K562 (cell line): ENCODE data around the gene SLC29A3. TPM values are rescaled to one million over a fixed set of nuclear protein-coding genes. Genes with fewer than 3 reads are reported as not detected.
"Not testable (repeated sequence)": the region's sequence is repeated elsewhere in the genome, so short reads cannot be mapped to it uniquely, and the experiment has no call there.

Experiments used
- ATAC-seq: fragments of 200-7000 bp; cut with Tn5 transposase; 3 replicates; pipeline ENCODE4 v1.9.1; 2020; ENCODE audit warnings: moderate library complexity
- BruUV-seq: library from RNA; stranded (reverse); fragments of 400-500 nt; replicated peaks from 2 replicates; lab custom pipeline; 2021; lab: Mats Ljungman, UMichigan
- CTCF ChIA-PET: fragments of 300-600 bp; formaldehyde crosslinking; extraction: SDS; loops from one replicate; lab custom pipeline; 2021; ENCODE audit warnings: low intra/inter-chr PET ratio; lab: Yijun Ruan, JAX
- POLR2A ChIA-PET: fragments of 300-600, 350-650 bp; sonication (Branson Sonifier 250); formaldehyde crosslinking; extraction: SDS; loops from one replicate; lab custom pipeline; 2021; ENCODE audit warnings: antibody characterized with exemption, inconsistent platforms; lab: Yijun Ruan, JAX
- DNase-seq, 4 experiments: peaks; one replicate each; pipeline versions ENCODE4 v3.0.0 to v3.0.0-alpha.2; 2011 to 2018; ENCODE audit warnings: low spot score in 3 of 4, mixed read lengths in 3 of 4; ENCODE audit errors: extremely low read depth in 1 of 4
- FAIRE-seq: peaks from 2 replicates; lab custom pipeline; 2011; peaks lifted over from hg19 to GRCh38; lab: Jason Lieb, UNC
- H2AFZ ChIP-seq: 2 replicates; pipeline ENCODE4 v1.6.0; 2011; ENCODE audit warnings: low read depth, low read length, control low read depth, inconsistent platforms
- H3K27ac ChIP-seq: fragments of 200-600 bp; 3 replicates; pipeline ENCODE4 v1.8.0; 2011; ENCODE audit warnings: low read depth, mild to moderate bottlenecking, control low read depth, inconsistent platforms, low read length, moderate library complexity, mixed read lengths; ENCODE audit errors: extremely low read depth
- H3K27me3 ChIP-seq, 2 experiments: fragments of 300-600 bp in 1 of 2; 2 replicates in 1 of 2; 3 replicates in 1 of 2; pipeline versions ENCODE4 v1.6.0 to v1.8.0; 2011; ENCODE audit warnings: inconsistent platforms in 2 of 2, low read length in 2 of 2, mild to moderate bottlenecking in 1 of 2, mixed read lengths in 1 of 2, moderate library complexity in 1 of 2; ENCODE audit not compliant: control insufficient read depth in 2 of 2, insufficient read depth in 2 of 2
- H3K36me3 ChIP-seq: fragments of 300-600 bp; 3 replicates; pipeline ENCODE4 v1.8.0; 2011; ENCODE audit warnings: mild to moderate bottlenecking, low read length, inconsistent platforms; ENCODE audit not compliant: control insufficient read depth, insufficient read depth
- H3K4me1 ChIP-seq, 2 experiments: fragments of 200-600 bp in 1 of 2; replicated peaks in 1 of 2; 2 replicates in 1 of 2; 3 replicates in 1 of 2; pipeline versions ENCODE4 v1.5.1 to v1.8.0; 2011; ENCODE audit warnings: inconsistent platforms in 2 of 2, low read length in 2 of 2, mild to moderate bottlenecking in 1 of 2, mixed read lengths in 1 of 2, moderate library complexity in 1 of 2; ENCODE audit not compliant: control insufficient read depth in 2 of 2, insufficient read depth in 2 of 2
- H3K4me2 ChIP-seq: 2 replicates; pipeline ENCODE4 v1.6.1; 2011; ENCODE audit warnings: low read length, control low read depth, inconsistent platforms, mixed read lengths; ENCODE audit not compliant: insufficient read depth
- H3K4me3 ChIP-seq: fragments of 200-600 bp; sonication (generic), shearing (Covaris generic); 2 replicates; pipeline ENCODE4 v1.5.1; 2016; ENCODE audit warnings: control low read depth, inconsistent platforms
- H3K79me2 ChIP-seq: fragments of 200-600 bp; 3 replicates; pipeline ENCODE4 v1.8.0; 2011; ENCODE audit warnings: low read length, inconsistent platforms; ENCODE audit not compliant: control insufficient read depth, insufficient read depth
- H3K9ac ChIP-seq, 2 experiments: 2 replicates each; pipeline versions ENCODE4 v1.6.0 to v1.6.1; 2011; ENCODE audit warnings: low read depth in 2 of 2, low read length in 2 of 2, control low read depth in 1 of 2, inconsistent platforms in 1 of 2, mild to moderate bottlenecking in 1 of 2, mixed read lengths in 1 of 2; ENCODE audit not compliant: insufficient read depth in 1 of 2
- H3K9me1 ChIP-seq: one replicate; pipeline ENCODE4 v1.6.0; 2011; ENCODE audit warnings: inconsistent platforms, mild to moderate bottlenecking, low read length, moderate library complexity; ENCODE audit not compliant: control insufficient read depth, insufficient read depth
- H3K9me3 ChIP-seq: replicated peaks from 2 replicates; pipeline ENCODE4 v1.5.1; 2011; ENCODE audit warnings: low read depth, low read length, inconsistent platforms; ENCODE audit not compliant: control insufficient read depth, insufficient read depth
- H4K20me1 ChIP-seq: replicated peaks from 2 replicates; pipeline ENCODE4 v1.6.1; 2011; ENCODE audit warnings: low read length, inconsistent platforms, mixed read lengths; ENCODE audit not compliant: control insufficient read depth, insufficient read depth
- BCOR ChIP-seq: fragments of 450-650 bp; IDR thresholded peaks from 2 replicates; pipeline ENCODE4 v1.6.1; 2016
- CBX1 ChIP-seq: sonication (generic); IDR thresholded peaks from 2 replicates; pipeline ENCODE4 v1.6.1; 2016; ENCODE audit warnings: antibody characterized with exemption, low read depth, mild to moderate bottlenecking
- CREBBP ChIP-seq: IDR thresholded peaks from one replicate; pipeline ENCODE4 v1.6.1; 2012; ENCODE audit warnings: low read depth, mild to moderate bottlenecking, control low read depth, inconsistent platforms, low read length
- FOXO4 ChIP-seq: fragments of 450-650 bp; formaldehyde crosslinking; IDR thresholded peaks from 2 replicates; pipeline ENCODE4 v1.4.0; 2020; ENCODE audit warnings: mild to moderate bottlenecking, moderate library complexity
- HMGXB4 ChIP-seq: sonication (generic); formaldehyde crosslinking; IDR thresholded peaks from 2 replicates; pipeline ENCODE4 v1.8.1; 2023; ENCODE audit warnings: mild to moderate bottlenecking, missing genetic modification reagents
- NFXL1 ChIP-seq: fragments of 450-650 bp; formaldehyde crosslinking; IDR thresholded peaks from 2 replicates; pipeline ENCODE4 v1.4.0; 2021; ENCODE audit warnings: mild to moderate bottlenecking
- PTBP1 ChIP-seq: fragments of 200-400 bp; formaldehyde crosslinking; IDR thresholded peaks from 2 replicates; pipeline ENCODE4 v1.6.1; 2017; ENCODE audit warnings: low read depth, low read length
- RBM34 ChIP-seq: fragments of 200-400 bp; formaldehyde crosslinking; IDR thresholded peaks from 2 replicates; pipeline ENCODE4 v1.6.1; 2018; ENCODE audit warnings: low read length, borderline replicate concordance; ENCODE audit not compliant: insufficient read depth
- ZNF280B ChIP-seq: fragments of 250-450 bp; sonication (Bioruptor Pico); IDR thresholded peaks from 2 replicates; pipeline ENCODE4 v1.5.1; 2021; ENCODE audit warnings: mild to moderate bottlenecking
- WGBS: fragments of 100-300 bp; shearing (Covaris generic); methylation state at CpG from one replicate; pipeline ENCODE4 v1.1.6; 2016; ENCODE audit warnings: low coverage, mixed read lengths; ENCODE audit not compliant: insufficient coverage; ENCODE audit errors: missing lambda C conversion rate; 5-methylcytosine and 5-hydroxymethylcytosine counted together
- in situ Hi-C: fragments of 300-500 bp; cut with MboI; formaldehyde crosslinking; loops from 4 replicates; pipeline ENCODE4 v1.15.0; 2018; ENCODE audit warnings: inconsistent platforms, mixed read lengths
- intact Hi-C: fragments of 100-400 bp; cut with micrococcal nuclease; formaldehyde crosslinking; loops from 2 replicates; pipeline ENCODE4 v1.14.2; 2022
- polyA plus RNA-seq, 8 experiments: library from polyadenylated mRNA; depleted of rRNA in 4 of 8; stranded (reverse) in 5 of 8; unstranded in 3 of 8; fragments of >200 nt; fragmentation: Nextera tagmentation in 2 of 8; fragmentation: Illumina TruSeq in 1 of 8; extraction: Ambion mirVana in 2 of 8; extraction: Trizol in 1 of 8; gene quantifications; 2 replicates each; pipeline versions ENCODE4 v1.2.1 to v1.2.3, GENCODE V29; 2011 to 2014; ENCODE audit warnings: inconsistent platforms in 1 of 8, missing spikeins in 1 of 8
- total RNA-seq, 7 experiments: library from RNA; depleted of rRNA in 6 of 7; stranded (reverse); fragments of >200 nt in 6 of 7; fragmentation: Illumina TruSeq in 2 of 7; extraction: Trizol in 2 of 7; gene quantifications; 2 replicates each; pipeline versions ENCODE4 v1.2.1 to v1.2.3, GENCODE V29; 2011 to 2021; ENCODE audit warnings: low replicate concordance in 1 of 7

SLC29A3 gene
- total and polyA plus RNA-seq, 9 of the 15 experiments (the other 6 are each of a cell fraction or from before 2014, with no cell fraction given), result 2.1 to 10.7 (median 4.6) TPM

DNA sequence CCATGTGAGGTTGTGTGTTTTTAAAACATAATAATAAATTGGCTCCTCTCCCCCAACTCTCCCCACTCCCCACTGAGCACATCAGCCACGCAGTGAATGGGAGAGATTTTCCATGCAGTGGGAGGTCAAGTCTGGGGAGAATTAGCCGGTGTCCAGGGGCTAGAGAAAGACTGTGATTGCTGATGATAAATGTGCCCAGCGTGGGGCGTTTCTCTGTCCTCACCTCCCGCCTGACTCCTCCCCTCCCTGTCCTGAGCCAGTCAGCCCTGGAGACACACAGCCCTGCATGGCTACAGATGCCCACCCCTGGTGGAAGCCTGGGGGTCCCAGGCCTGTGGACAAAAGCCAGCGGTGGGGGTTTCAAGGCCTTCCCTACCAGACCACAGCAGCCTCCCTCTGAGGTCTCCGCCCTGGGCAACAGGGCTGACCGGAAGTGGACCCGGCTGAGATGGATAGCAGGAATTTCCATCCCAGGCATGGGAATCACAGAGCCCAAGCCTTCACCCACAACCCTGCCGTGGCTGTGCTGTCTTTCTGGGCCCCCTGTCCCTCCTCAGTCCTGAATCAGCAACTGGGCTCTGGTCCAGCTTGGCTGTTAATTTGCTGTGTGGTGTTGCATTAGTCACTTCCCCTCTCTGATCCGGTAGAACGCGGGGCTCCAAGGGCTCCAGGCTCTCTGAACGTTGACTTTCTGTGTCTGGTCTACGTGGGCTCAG, 46.8 kb upstream of the SLC29A3 start (continued):
- TF ChIP-seq HMGXB4 (no peak), CBX1 (0 out of 2 replicates have a peak, but pooled peaks have one; percentile 38), RBM34 (no peak), BCOR (peak; percentile 87), NFXL1 (CRISPR knock-in tag) (no peak), PTBP1 (peak; percentile 55; the same call in 1 of the 2 replicates), CREBBP (no peak), ZNF280B (no peak), FOXO4 (CRISPR knock-in tag) (no peak)

DNA sequence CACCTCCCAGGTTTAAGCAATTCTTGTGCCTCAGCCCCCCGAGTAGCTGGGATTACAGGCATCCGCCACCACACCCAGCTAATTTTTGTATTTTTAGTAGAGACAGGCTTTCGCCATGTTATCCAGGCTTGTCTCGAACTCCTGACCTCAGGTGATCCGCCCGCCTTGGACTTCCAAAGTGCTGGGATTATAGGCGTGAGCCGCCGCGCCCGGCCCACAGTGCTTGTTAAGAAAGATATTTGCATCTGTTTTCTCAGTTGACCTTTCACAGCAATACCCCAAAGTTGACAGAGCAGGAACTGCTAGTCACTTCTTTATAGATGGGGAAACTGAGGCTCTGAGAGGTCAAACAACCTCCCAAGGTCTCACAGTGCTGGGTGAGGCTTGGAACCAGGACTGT, 46.1 kb upstream of the SLC29A3 start:
- peaks cover 14 to 19% of the 10 kb centered on the region in 2 experiments for H3K4me1 ChIP-seq
- 69% methylated on average over 11 of the region's 11 CpGs for WGBS
- CTCF ChIA-PET, H2AFZ ChIP-seq, H3K27ac ChIP-seq, H3K9me1 ChIP-seq, intact Hi-C loops, H3K79me2 ChIP-seq, FAIRE-seq, H3K9me3 ChIP-seq, H4K20me1 ChIP-seq, H3K36me3 ChIP-seq, H3K4me2 ChIP-seq, H3K9ac ChIP-seq, in situ Hi-C loops, H3K27me3 ChIP-seq, ATAC-seq, DNase-seq, BruUV-seq, H3K4me3 ChIP-seq: not testable (repeated sequence)
- POLR2A ChIA-PET, result interaction anchor here (0.6 to 1.3 kb wide), 2 partner anchors 8 to 869 kb away, joined by 3 read pairs; no protein-coding TSS in a partner anchor
